HG03196 (cell line): Measurements from ENCODE around the gene PNMA8C.

Source experiments
- ATAC-seq: cut with Tn5 transposase; IDR thresholded peaks from one replicate; pipeline ENCODE4 v1.9.1; 2021; ENCODE audit not compliant: unreplicated experiment

Gene PNMA8C

DNA sequence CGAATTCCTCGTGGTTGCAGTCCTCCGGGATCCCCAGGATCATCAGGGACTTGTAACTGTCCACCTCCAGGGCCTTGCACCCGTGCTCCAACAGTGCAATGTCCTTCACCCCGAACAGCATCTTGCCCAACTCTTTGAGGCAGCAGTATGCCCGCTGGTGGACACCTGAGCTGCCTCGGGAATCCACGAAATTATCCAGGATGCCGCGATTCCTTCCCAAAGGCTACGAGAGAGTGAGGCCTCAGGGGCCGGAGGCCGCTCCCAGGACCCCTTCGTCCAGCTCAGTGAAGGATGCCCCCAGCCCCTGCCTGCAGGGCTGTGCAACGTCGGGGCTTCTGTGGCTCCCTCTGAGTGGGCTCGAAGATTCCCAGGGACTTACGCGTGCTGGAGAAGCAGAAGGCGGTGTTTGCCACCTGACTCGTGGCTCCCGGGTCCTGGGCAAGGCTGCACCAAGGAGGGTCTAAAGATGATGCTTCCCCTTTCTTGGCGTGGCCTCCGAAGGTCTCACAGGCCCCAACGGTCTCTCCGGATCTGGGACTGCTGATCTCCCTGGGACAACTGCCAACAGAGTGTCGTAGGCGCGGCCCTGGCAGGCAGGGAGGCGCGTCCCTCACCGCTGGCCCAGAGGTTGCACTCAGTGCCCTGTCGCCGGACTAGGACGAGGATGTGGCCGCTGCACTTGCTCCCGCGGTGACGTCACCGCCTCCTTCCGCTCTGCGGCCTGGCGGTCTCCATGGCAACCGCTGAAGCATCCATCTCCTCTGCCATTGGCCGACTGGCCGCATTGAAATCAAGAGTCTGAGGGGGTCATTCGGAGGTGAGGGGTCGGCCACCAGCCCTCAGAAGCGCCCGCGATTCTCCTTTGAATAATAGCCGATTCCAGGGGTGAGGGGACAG is at the start of gene PNMA8C:
PNMA8C (minus strand) TSS at position 698 of the 897 bp plus-strand sequence; CDS start at position 121, 577 bp downstream.
- no peak for ATAC-seq

DNA sequence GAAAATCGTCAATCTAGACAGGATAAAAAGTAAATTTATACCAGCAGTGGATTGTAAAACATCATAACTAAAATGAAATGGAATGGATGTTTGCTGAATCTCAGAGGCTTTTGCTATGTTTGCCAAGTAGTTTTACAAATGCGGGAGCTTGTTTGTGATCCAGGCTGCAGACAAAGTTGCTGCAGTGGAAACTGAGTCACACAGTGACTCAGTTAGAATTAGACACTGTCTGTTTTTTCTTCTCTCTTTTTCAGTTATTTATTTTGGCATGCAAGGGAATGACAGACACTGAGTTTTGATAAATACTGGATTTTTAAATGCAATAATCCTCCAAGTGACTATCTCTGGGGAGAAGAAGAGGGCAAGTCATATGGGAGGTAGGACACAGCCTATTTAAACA is 47.2 kb upstream of the PNMA8C start:
- ATAC-seq: no peak

DNA sequence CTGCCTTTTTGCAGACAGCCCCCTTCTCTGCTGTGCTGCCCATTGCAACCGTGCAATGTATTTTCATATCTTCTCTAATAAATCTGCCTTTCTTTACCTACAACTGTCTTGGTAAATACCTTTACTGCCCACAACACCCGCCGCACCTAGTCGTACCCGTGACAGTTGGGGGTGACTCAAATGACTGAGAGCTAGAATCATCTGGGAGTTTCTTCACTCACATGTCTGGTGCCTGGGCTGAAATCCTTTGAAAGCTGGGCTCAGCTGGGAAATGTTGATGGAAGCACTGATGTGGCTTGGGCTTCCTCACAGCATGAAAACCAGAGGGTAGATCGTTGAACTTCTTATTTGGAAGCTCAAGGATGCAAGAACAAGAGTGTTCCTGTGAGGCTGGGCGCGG is 45.5 kb upstream of the PNMA8C start:
- no peak for ATAC-seq

DNA sequence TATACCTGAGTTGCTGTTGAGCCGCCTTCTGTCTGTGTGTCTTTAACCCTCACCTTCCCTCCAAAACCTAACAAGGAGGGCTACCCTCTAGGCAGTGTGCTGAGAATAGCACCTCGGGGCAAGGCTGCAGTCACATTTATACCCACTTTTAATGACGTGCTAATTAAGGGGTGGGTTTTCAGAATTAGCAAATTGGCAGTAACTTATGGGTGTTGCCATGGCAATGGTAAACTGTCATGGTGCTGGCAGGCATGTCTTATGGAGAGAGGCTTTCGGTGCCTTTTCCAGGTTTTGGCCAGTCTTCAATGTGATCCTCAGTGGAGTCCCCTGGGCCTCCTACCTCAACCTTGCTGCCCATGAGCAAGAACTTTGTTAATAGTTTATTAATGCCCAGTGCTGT is 43.9 kb upstream of the PNMA8C start:
- ATAC-seq: no peak

DNA sequence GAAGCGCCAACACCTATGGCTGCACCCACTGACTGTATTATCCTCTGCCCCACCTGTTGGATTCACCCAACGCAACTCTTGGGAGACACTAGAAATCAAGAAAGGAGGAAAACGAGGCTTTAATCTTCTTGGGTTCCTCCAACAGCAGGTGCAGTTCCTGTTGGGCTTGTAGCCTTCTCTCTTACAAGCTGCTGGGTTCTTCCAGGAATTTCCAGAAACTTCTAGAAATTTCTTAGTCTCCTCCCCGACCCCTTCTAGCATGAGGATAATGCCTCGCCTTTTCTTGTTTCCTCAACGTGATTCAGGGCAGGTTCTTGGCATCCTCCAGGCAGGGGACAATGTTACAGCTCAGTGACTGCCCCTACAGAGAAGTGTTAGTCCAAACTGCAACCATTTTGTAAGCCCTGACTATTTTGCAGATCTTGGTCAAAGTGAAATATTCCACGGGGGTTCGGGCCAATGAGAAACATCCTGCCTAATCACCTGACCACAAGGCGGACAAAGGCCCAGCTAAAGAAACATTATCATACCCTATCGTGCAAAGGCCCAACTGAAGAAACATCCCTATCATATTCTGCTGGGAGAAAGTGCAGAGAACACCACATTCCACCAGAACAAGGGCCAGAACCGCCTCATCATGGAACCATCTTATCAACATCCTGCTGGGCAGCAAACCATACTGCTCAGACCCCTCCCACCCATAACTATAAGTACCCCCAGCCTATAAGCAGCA is 43.2 kb upstream of the PNMA8C start:
- no peak for ATAC-seq

DNA sequence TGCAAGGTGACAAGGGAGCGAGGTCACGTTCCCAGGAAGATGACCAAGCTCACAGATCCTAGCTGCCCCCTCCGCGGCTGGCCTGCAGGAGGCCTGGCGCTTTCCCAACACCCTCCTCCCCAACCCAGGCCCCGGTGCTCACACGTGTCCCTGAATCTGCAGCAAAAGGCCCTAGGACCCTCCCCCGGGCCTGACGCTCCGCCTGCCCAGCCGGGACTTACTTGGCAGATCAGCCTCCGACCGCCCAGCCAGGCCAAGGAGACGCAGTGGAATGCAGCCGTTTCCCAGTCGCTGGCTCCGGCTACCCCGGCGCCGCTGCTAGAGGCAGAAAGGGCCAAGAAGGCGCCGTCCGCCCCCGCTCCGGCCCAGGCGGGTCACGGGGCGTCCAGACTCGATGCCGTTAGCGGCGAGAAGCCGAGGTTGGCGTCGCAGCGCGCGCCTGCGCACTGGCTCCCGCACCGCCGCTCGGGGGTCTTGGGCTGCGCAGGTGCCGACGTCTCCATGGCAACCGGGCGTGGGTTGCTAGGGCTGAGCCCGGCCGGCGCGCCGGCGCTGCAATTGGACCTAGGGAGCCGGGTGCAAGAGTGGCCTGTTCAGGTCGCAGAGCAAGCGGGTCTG is 42.5 kb upstream of the PNMA8C start, which contains the start of gene PNMA8A:
PNMA8A (minus strand) TSS at position 448 of the 618 bp plus-strand sequence. CDS start 528 bp downstream, outside the sequence.
- ATAC-seq: no peak

DNA sequence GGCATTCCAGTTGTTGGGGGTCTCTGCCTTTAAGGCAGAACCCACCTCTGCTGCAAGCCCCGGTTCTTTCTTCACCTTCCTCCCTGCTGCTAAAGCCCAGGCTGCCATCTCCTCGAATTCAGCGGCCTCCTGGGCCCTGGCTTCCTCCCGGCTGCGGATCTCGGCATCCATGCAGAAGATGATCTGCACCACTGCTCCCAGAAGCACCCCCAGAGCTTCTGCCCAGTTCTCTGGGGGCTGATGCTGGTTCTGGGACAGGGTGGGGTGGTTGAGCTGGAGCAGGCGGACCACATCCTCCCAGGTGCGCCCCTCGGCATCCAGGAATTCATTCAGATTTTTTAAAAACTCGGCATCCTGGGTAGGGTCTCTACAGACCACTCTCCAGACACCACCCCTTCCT is 41.6 kb upstream of the PNMA8C start:
- no peak for ATAC-seq

DNA sequence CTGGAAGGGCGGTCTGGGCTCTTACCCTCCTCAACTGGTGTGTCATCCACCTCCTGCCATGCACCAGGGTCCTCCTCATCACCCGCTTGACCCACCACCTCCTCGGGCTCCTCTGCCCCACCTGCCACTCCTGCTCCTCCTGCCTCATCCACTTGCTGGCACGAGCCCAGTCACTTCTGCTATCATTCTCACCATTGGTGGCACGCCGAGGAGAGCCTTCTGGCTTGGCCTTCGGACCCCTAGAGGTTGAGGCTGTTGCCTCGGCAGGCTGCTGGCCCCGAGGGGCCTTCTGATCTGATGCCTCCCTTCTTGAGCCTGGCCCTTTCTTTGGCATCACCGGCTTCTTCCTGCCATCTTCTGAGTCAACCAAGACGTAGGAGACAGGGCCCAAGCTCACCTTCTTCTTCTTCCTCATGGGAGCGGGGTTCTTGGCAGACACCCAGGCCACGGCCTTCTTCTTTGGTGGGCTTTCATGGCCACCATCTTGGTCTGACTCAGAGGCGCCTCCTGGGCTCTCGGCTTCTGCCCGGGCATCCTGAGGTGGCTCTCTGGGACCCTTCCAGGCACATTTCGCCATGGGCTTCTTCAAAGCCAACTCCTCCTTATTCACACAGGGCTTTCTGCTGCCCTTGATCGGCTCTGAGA is 40.9 kb upstream of the PNMA8C start:
- no peak for ATAC-seq

DNA sequence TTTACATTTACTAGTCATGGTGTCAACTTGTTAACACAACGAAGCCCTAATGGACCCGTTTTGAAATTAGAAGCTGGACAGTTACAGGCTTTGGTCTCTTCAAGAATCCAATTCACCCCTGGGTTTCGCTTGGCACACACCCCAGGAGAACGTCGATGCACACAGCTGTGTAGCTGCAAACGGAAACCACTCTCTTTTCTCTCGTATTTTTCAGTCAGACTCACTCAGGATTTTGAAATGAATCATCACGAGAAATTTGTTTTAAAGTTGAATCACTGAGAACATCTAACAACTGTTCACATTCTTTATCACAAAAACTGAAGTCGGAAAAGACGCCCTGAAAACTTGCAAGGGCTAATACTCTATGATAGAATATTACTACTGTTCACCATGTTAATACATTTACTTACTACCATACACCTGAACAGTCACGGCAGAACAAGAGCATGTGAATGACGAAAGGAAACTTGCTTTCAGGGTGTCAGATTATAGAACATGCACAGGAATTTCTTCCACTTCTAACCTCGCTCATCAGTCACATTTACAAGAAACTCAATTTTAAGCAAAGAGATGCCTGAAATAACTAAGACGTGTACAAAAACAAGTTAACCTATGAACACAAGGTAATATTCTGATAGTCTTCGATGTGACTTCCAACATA is 37.9 kb upstream of the PNMA8C start:
- ATAC-seq: no peak

DNA sequence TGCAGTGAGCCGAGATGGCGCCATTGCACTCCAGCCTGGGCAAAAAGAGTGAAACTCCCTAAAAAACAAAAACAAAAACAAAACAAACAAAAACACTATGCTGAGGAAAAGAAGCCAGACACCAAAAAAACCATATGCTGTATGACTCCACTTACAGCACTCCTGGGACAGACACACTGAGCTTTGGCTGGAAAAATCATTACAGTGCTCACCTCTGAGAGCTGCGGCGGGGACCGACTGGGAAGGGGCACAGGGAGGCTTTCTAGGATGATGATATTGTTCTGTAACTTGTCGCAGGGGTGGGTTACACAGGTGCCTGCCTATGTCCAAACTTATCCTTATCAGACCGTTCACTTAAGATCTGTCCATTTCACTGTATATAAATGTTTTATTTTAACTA is 34.8 kb upstream of the PNMA8C start:
- no peak for ATAC-seq

DNA sequence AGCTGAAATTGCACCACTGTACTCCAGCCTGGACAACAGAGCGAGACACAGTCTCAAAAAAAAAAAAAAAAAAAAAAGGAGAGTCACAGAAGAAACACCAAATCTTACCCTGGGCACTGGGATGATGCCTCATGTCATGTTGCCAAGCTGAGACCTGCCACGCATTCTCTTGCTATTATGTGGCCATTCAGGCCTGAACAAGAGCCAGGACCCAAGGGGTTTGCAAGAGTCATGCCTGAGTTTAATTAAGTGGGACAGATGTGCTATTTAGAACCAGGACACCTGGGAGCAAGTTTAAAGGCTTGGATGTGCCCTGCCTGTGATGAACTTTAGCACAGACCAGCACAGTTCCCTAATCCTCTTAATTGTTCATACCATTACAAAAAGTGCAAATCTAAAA is 32.8 kb upstream of the PNMA8C start:
- ATAC-seq: no peak

DNA sequence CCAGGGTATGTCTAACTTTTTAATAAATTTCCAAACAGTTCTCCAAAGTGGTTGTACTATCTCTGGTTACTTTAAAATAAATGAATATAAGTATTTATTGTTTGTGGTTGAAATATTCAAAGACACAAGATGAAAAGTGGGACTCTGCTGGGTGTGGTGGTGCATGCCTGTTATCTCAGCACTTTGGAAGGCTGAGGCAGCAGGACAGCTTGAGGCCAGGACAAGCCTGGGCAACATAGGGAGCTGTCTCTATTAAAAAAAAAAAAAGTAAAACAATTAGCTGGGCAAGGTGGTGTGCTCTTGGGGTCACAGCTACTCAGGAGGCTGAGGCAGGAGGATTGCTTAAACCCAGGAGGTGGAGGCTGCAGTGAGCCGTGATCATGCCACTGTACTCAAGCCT is 32.2 kb upstream of the PNMA8C start:
- ATAC-seq: no peak

DNA sequence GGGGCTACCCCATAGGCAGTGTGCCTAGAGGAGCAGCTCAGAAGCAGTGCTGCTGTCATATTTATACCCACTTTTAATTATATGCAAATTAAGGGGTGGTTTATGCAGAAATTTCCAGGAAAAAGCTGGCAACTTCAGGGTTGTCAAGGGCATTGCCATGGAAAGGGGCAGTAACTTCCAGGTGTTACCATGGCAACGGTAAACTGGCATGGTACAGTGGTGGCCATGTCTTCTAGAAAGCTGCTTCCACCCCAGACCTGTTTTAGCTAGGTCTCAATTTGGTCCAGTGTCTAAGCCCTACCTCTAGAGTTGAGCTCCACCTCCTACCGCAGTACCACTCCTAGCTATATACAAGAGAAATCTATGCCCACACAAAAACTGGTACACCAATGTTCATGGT is 31.3 kb upstream of the PNMA8C start:
- ATAC-seq: no peak

DNA sequence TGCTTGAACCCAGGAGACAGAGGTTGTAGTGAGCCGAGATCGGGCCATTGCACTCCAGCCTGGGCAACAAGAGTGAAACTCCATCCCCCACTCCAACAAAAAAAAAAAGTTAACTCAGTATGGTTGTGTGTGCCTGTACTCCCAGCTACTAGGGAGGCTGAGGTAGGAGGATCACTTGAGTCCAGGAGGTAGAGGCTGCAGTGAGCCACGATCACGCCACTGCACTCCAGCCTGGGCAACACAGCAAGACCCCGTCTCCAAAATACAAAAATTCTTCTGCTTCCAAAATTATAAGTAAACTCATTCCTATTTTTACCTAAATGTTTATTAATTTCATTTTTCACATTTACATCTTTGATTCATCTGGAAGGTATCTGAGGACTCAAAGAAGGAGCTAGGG is 28.2 kb upstream of the PNMA8C start:
- ATAC-seq: no peak

DNA sequence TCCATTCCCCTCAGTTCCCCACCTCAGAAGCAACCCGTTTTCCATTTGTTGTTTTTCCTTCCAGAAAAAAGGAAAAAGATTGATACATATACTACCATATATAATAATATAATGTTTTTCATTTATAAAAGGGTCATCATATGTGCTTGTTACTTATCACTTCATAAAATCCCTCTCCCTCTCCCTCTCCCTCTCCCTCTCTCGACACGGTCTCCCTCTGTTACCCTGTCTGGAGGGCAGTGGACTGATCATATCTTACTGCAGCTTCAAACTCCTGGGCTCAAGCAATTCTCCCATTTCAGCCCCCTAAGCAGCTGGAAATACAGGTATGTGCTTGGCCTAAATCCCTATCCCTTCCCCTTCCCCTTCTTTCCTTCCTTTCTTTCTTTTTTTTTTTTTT is 25.5 kb upstream of the PNMA8C start:
- no peak for ATAC-seq

DNA sequence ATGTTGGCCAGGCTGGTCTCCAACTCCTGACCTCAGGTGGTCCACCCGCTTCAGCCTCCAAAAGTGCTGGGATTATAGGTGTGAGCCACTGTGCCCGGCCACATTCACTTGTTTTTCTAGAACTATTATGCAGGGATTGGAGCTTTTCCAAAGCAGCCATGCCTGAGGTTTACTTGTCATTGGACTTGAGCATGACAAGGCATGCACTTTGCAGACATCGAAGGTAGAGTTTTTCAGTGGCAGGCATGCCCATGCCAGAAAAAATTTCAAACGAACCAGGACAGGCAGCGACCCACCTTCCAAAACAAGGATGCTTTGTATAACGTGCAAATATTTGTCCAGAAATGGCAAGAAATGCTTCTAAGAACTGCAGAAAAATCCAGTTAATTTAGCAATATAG is 24.9 kb upstream of the PNMA8C start:
- no peak for ATAC-seq

DNA sequence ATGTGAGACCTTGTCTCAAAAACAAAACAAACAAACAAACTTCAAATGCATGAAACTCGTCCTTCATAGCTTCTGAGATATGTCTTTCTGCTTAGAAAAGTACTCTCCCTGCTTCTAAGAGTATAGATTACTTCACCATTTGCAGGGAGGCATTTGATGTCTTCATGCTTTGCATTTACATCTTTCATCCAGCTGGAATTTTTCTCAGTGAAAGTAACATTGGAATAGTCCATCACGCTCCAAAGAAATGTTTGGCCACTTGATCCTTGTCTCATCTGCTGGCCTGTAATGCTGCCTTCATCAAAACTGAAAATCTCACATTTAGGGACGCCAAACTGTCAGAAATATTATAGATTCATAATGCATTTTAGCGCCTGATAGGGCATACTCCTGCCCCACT is 23.4 kb upstream of the PNMA8C start:
- ATAC-seq: no peak

DNA sequence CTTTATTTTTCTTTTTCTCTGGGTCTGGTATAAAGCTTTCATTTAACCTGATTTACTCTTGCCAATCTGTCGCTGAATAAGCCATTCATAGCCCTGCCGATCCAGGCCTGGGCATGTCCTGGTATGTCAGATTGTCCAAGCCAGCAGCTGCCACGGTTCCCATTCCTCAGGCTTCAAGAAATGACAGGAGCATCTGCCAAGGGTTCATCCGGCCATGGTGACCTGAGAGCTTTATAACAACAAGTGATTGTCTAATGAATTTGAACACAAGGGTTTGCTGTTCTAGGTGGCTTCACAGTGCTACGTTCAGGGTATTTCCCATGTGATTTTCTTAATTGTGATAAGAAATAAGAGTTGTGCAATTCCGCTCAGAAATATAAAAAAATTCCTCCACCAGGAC is 22.6 kb upstream of the PNMA8C start:
- ATAC-seq: no peak

DNA sequence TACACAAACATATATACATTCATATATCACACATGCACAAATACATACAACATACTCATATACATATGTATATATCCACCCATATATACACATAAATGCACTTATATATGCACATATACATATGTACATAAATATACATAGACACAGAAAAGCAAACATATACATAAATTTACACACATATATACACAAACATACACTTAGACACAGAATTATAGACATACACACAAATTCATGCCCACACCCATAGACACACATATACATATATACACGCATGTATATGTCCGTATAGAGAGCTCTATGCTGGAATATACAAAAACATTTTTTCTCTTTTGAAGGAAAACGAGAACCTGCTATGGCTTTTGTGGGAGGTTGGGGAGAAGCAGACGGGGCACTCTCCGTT is 22.0 kb upstream of the PNMA8C start:
- ATAC-seq: no peak

DNA sequence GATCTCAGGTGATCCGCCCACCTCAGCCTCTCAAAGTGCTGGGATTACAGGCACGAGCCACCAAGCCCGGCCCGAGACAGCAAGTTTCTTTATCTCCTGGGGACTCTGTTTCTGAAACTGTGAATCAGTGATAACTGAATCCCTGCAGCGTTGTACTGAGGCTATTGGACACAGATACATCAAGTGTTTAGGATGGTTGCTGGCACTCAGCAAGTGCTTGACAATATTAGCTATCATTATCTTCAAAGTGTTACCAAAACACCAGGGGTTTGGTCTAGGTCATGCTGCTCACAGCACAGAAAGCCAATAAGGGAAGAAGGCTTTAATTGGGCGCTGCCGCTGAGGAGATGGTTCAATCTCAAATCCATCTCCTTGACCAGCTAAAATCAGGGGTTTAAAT is 20.5 kb upstream of the PNMA8C start:
- no peak for ATAC-seq

DNA sequence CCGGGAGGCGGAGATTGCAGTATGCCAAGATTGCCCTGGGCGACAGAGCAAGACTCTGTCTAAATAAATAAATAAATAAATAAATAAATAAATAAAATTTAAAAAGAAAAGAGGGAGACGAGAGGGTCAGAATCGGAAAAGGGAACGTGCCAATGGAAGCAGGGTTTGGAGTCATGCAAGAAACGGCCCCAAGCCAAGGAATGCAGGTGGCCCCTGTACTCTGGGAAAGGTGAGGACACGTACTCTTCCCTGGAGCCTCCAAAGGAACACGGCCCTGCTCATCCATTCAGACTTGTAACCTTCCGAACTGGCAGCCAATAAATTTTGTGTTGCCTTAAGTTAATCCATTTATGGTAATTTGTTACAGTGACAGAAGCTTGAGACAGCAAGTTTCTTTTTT is 19.9 kb upstream of the PNMA8C start:
- ATAC-seq: no peak
